ENCODE results near the gene GREM1. TPM values are rescaled to one million over a fixed set of nuclear protein-coding genes. Genes with fewer than 3 reads are reported as not detected.

GREM1 gene
- total RNA-seq, result 96.8 and 140 TPM in 2 replicates

GRCh38 chr15:32717426-32718226, at the start of gene GREM1:
Gene GREM1, plus strand, starts transcription at chr15:32718004. Its CDS starts 12,687 bp downstream, at chr15:32730691.

Other genes with a start within 250 kb of the GREM1 start
- gene GOLGA8N, start 124.5 kb upstream of the GREM1 start, total RNA-seq, result 0.26 and 4.6 TPM in 2 replicates
- gene ARHGAP11A, start 102.5 kb upstream of the GREM1 start, total RNA-seq, result 7.5 and 16.9 TPM in 2 replicates
- 24.4 and 46.5 TPM in 2 replicates for gene SCG5, start 76.3 kb upstream of the GREM1 start, total RNA-seq